WTC11 (cell line): ENCODE measurements around the gene ZCCHC14.

Source experiments
- CREM ChIP-seq: sonication (generic); formaldehyde crosslinking; IDR thresholded peaks from 2 replicates; pipeline ENCODE4 v1.8.1; 2022; ENCODE audit warnings: mild to moderate bottlenecking, missing genetic modification reagents, moderate library complexity
- ELF4 ChIP-seq: sonication (generic); formaldehyde crosslinking; IDR thresholded peaks from 2 replicates; pipeline ENCODE4 v1.8.1; 2022; ENCODE audit warnings: low read depth, mild to moderate bottlenecking, moderate library complexity, missing genetic modification reagents
- ESRRA ChIP-seq: sonication (generic); formaldehyde crosslinking; IDR thresholded peaks from 2 replicates; pipeline ENCODE4 v1.8.1; 2022; ENCODE audit warnings: mild to moderate bottlenecking, missing genetic modification reagents, borderline replicate concordance
- FOXK1 ChIP-seq: sonication (generic); formaldehyde crosslinking; IDR thresholded peaks from 2 replicates; pipeline ENCODE4 v1.8.0; 2022; ENCODE audit warnings: mild to moderate bottlenecking, moderate library complexity, missing genetic modification reagents
- FOXP1 ChIP-seq: sonication (generic); formaldehyde crosslinking; IDR thresholded peaks from 2 replicates; pipeline ENCODE4 v1.8.0; 2022; ENCODE audit warnings: missing genetic modification reagents, mild to moderate bottlenecking, moderate library complexity, borderline replicate concordance
- IRF1 ChIP-seq: sonication (generic); formaldehyde crosslinking; IDR thresholded peaks from 2 replicates; pipeline ENCODE4 v1.8.0; 2023; ENCODE audit warnings: missing genetic modification reagents
- MLX ChIP-seq: sonication (generic); formaldehyde crosslinking; IDR thresholded peaks from 2 replicates; pipeline ENCODE4 v1.8.1; 2023; ENCODE audit warnings: mild to moderate bottlenecking, missing genetic modification reagents, moderate library complexity
- NR2C2 ChIP-seq: sonication (generic); formaldehyde crosslinking; IDR thresholded peaks from 2 replicates; pipeline ENCODE4 v1.8.0; 2022; ENCODE audit warnings: mild to moderate bottlenecking, missing genetic modification reagents
- SP1 ChIP-seq: sonication (generic); formaldehyde crosslinking; conservative IDR thresholded peaks from 2 replicates; pipeline ENCODE4 v1.8.1; 2022; ENCODE audit warnings: missing genetic modification reagents
- ZNF263 ChIP-seq: sonication (generic); formaldehyde crosslinking; IDR thresholded peaks from 2 replicates; pipeline ENCODE4 v1.8.1; 2022; ENCODE audit warnings: low read depth, mild to moderate bottlenecking, moderate library complexity, missing genetic modification reagents
- ZNF317 ChIP-seq: sonication (generic); formaldehyde crosslinking; IDR thresholded peaks from 2 replicates; pipeline ENCODE4 v1.8.1; 2023; ENCODE audit warnings: low read depth, mild to moderate bottlenecking, moderate library complexity, missing genetic modification reagents, borderline replicate concordance
- TF ChIP-seq, protein P1 (sequence below): fragments of 200-600 bp; IDR thresholded peaks from 2 replicates; pipeline ENCODE4 v1.8.0; 2022; ENCODE audit warnings: antibody characterized with exemption
- TF ChIP-seq, protein P2 (sequence below): sonication (generic); formaldehyde crosslinking; IDR thresholded peaks from 2 replicates; pipeline ENCODE4 v1.8.0; 2022; ENCODE audit warnings: mild to moderate bottlenecking, missing genetic modification reagents
- TF ChIP-seq, protein P3 (sequence below): sonication (generic); formaldehyde crosslinking; IDR thresholded peaks from 2 replicates; pipeline ENCODE4 v1.8.0; 2022; ENCODE audit warnings: mild to moderate bottlenecking, missing genetic modification reagents

- no peak for TF ChIP-seq SP1 (CRISPR knock-in tag)
- no peak for TF ChIP-seq MLX (CRISPR knock-in tag)
- TF ChIP-seq ZNF263 (CRISPR knock-in tag): no peak
- TF ChIP-seq CREM: no peak
- TF ChIP-seq IRF1 (CRISPR knock-in tag): no peak
- TF ChIP-seq, protein P1, sequence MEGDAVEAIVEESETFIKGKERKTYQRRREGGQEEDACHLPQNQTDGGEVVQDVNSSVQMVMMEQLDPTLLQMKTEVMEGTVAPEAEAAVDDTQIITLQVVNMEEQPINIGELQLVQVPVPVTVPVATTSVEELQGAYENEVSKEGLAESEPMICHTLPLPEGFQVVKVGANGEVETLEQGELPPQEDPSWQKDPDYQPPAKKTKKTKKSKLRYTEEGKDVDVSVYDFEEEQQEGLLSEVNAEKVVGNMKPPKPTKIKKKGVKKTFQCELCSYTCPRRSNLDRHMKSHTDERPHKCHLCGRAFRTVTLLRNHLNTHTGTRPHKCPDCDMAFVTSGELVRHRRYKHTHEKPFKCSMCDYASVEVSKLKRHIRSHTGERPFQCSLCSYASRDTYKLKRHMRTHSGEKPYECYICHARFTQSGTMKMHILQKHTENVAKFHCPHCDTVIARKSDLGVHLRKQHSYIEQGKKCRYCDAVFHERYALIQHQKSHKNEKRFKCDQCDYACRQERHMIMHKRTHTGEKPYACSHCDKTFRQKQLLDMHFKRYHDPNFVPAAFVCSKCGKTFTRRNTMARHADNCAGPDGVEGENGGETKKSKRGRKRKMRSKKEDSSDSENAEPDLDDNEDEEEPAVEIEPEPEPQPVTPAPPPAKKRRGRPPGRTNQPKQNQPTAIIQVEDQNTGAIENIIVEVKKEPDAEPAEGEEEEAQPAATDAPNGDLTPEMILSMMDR: no peak
- TF ChIP-seq FOXP1 (CRISPR knock-in tag): no peak
- no peak for TF ChIP-seq ESRRA (CRISPR knock-in tag)
- TF ChIP-seq, protein P2, sequence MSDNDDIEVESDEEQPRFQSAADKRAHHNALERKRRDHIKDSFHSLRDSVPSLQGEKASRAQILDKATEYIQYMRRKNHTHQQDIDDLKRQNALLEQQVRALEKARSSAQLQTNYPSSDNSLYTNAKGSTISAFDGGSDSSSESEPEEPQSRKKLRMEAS (CRISPR knock-in tag): no peak
- TF ChIP-seq ZNF317 (CRISPR knock-in tag): no peak
- no peak for TF ChIP-seq FOXK1 (CRISPR knock-in tag)
- TF ChIP-seq ELF4: no peak
- no peak for TF ChIP-seq NR2C2 (CRISPR knock-in tag)
- TF ChIP-seq, protein P3, sequence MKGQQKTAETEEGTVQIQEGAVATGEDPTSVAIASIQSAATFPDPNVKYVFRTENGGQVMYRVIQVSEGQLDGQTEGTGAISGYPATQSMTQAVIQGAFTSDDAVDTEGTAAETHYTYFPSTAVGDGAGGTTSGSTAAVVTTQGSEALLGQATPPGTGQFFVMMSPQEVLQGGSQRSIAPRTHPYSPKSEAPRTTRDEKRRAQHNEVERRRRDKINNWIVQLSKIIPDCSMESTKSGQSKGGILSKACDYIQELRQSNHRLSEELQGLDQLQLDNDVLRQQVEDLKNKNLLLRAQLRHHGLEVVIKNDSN (CRISPR knock-in tag): no peak
Measured at GRCh38 chr16:87448866-87449265, 44.0 kb downstream of the ZCCHC14 start.
